Activated CD8-positive, alpha-beta T cell treated with anti-CD3 and anti-CD28 coated beads, Interleukin-2, amount 10 ng/mL, durations not matched to agents 7 days and 5 days (primary cell): ENCODE results near the gene TNFAIP3. TPM values are rescaled to one million over a fixed set of nuclear protein-coding genes. Genes with fewer than 3 reads are reported as not detected.

ENCODE experiments used
- ATAC-seq: fragments of 150-1000 bp; cut with Tn5 transposase; one replicate; pipeline ENCODE4 v1.10.0; 2021; ENCODE audit warnings: moderate library complexity
- CTCF ChIA-PET: fragments of 350-600 bp; sonication (Branson Sonifier 250); formaldehyde crosslinking; loops from one replicate; lab custom pipeline; 2021; ENCODE audit warnings: antibody characterized with exemption; lab: Charles Lee
- POLR2A ChIA-PET: fragments of 350-600 bp; sonication (Branson Sonifier 250); formaldehyde crosslinking; loops from one replicate; lab custom pipeline; 2021; ENCODE audit warnings: antibody characterized with exemption; lab: Charles Lee
- DNase-seq: peaks from one replicate; pipeline ENCODE4 v3.0.0-alpha.2; 2020
- H3K27ac Mint-ChIP-seq: one replicate; pipeline ENCODE4 v1.8.0; 2021; ENCODE audit warnings: mild to moderate bottlenecking, mixed read lengths
- H3K27me3 Mint-ChIP-seq: one replicate; pipeline ENCODE4 v1.8.0; 2021; ENCODE audit warnings: low read depth, mixed read lengths
- H3K36me3 Mint-ChIP-seq: one replicate; pipeline ENCODE4 v1.8.0; 2021; ENCODE audit warnings: low read depth, mixed read lengths
- H3K4me1 Mint-ChIP-seq: one replicate; pipeline ENCODE4 v1.8.0; 2021; ENCODE audit warnings: low read depth, mixed read lengths
- H3K4me3 Mint-ChIP-seq: one replicate; pipeline ENCODE4 v1.8.0; 2021; ENCODE audit warnings: mild to moderate bottlenecking, mixed read lengths
- H3K9me3 Mint-ChIP-seq: one replicate; pipeline ENCODE4 v1.8.0; 2022; ENCODE audit warnings: mixed read lengths; ENCODE audit not compliant: insufficient read depth
- total RNA-seq, 2 experiments: library from RNA; stranded (reverse); gene quantifications; one replicate each; pipeline ENCODE4 v1.2.3, GENCODE V29; 2021

The TNFAIP3 gene
- total RNA-seq, 2 experiments from 2014 or later, result 29.6 to 34.5 TPM

GRCh38 chr6:137913996-137914529 is 47.0 kb downstream of the TNFAIP3 start:
- CTCF ChIA-PET, result interaction anchor here (1.5 kb wide), 1 partner anchor 25 kb away, joined by 8 read pairs; no protein-coding TSS in a partner anchor

GRCh38 chr6:137914530-137915193 is 47.6 kb downstream of the TNFAIP3 start:
- CTCF ChIA-PET, result interaction anchor here (1.5 kb wide), 1 partner anchor 24 kb away, joined by 8 read pairs; no protein-coding TSS in a partner anchor

More at GRCh38 chr6:137913996-137914529, 47.0 kb downstream of the TNFAIP3 start:
- ATAC-seq (no peak), DNase-seq (no peak)
- peaks cover 21% of the 10 kb centered on the region for H3K4me1 Mint-ChIP-seq
- no peaks in the 10 kb centered on the region for H3K27me3 Mint-ChIP-seq
- H3K9me3 Mint-ChIP-seq, result peaks cover 7% of the 10 kb centered on the region
- POLR2A ChIA-PET, result no interaction called here
- no peak overlapping the region for H3K27ac Mint-ChIP-seq
- H3K4me3 Mint-ChIP-seq, result no peak overlapping the region
- peaks cover 5% of the 10 kb centered on the region for H3K36me3 Mint-ChIP-seq

GRCh38 chr6:137915790-137916189 is 48.7 kb downstream of the TNFAIP3 start:
- Mint-ChIP-seq H3K4me3 (no peak overlapping the region), H3K4me1 (peaks cover 6% of the 10 kb centered on the region), H3K27ac (no peak overlapping the region), H3K36me3 (peaks cover 5% of the 10 kb centered on the region), H3K9me3 (peaks cover 7% of the 10 kb centered on the region), H3K27me3 (no peaks in the 10 kb centered on the region)
- ChIA-PET POLR2A (no interaction called here), CTCF (interaction anchor here (1.0 to 3.5 kb wide), 2 partner anchors 18 to 24 kb away, joined by 4 to 10 read pairs; no protein-coding TSS in a partner anchor)
- DNase-seq (no peak), ATAC-seq (no peak)

More at GRCh38 chr6:137914530-137915193, 47.6 kb downstream of the TNFAIP3 start:
- Mint-ChIP-seq H3K9me3 (peaks cover 7% of the 10 kb centered on the region), H3K36me3 (peaks cover 5% of the 10 kb centered on the region), H3K27ac (no peak overlapping the region), H3K4me3 (no peak overlapping the region), H3K27me3 (no peaks in the 10 kb centered on the region), H3K4me1 (peaks cover 15% of the 10 kb centered on the region)
- no peak for ATAC-seq
- DNase-seq, result no peak
- POLR2A ChIA-PET, result no interaction called here

- peaks cover 7% of the 10 kb centered on the region for H3K9me3 Mint-ChIP-seq
- DNase-seq (no peak), ATAC-seq (no peak)
- peaks cover 5% of the 10 kb centered on the region for H3K36me3 Mint-ChIP-seq
- H3K4me1 Mint-ChIP-seq, result peaks cover 2% of the 10 kb centered on the region
- no peak overlapping the region for H3K4me3 Mint-ChIP-seq
- ChIA-PET POLR2A (interaction anchor here (1.3 kb wide), 1 partner anchor 9 kb away, joined by 3 read pairs; no protein-coding TSS in a partner anchor), CTCF (interaction anchor here (0.5 to 3.5 kb wide), 2 partner anchors 22 to 423 kb away, joined by 3 to 10 read pairs; no protein-coding TSS in a partner anchor)
- H3K27me3 Mint-ChIP-seq, result no peaks in the 10 kb centered on the region
- no peak overlapping the region for H3K27ac Mint-ChIP-seq
Measured at GRCh38 chr6:137917551-137918325, 50.7 kb downstream of the TNFAIP3 start.

GRCh38 chr6:137919502-137919823 is 52.4 kb downstream of the TNFAIP3 start:
- H3K9me3 Mint-ChIP-seq, result no peaks in the 10 kb centered on the region
- ChIA-PET POLR2A (interaction anchor here (1.3 kb wide), 1 partner anchor 8 kb away, joined by 3 read pairs; no protein-coding TSS in a partner anchor), CTCF (interaction anchor here (0.6 to 2.3 kb wide), 5 partner anchors 8 to 53 kb away, joined by 3 to 9 read pairs (median 4); no protein-coding TSS in a partner anchor)
- no peak overlapping the region for H3K4me3 Mint-ChIP-seq
- no peak for ATAC-seq
- no peak for DNase-seq
- no peak overlapping the region for H3K27ac Mint-ChIP-seq
- no peaks in the 10 kb centered on the region for H3K36me3 Mint-ChIP-seq
- H3K27me3 Mint-ChIP-seq, result no peaks in the 10 kb centered on the region
- peaks cover 2% of the 10 kb centered on the region for H3K4me1 Mint-ChIP-seq

- Mint-ChIP-seq H3K36me3 (no peaks in the 10 kb centered on the region), H3K4me3 (no peak overlapping the region), H3K9me3 (no peaks in the 10 kb centered on the region), H3K4me1 (peaks cover 3% of the 10 kb centered on the region), H3K27me3 (no peaks in the 10 kb centered on the region), H3K27ac (no peak overlapping the region)
- ChIA-PET POLR2A (interaction anchor here (0.9 to 1.3 kb wide), 2 partner anchors 9 kb away, joined by 3 read pairs; no protein-coding TSS in a partner anchor), CTCF (interaction anchor here (0.6 to 2.3 kb wide), 6 partner anchors 9 to 54 kb away, joined by 3 to 10 read pairs (median 4); no protein-coding TSS in a partner anchor)
- DNase-seq (no peak), ATAC-seq (no peak)
Measured at GRCh38 chr6:137919837-137920730, 53.0 kb downstream of the TNFAIP3 start.

- Mint-ChIP-seq H3K27ac (no peak overlapping the region), H3K9me3 (no peaks in the 10 kb centered on the region), H3K27me3 (no peaks in the 10 kb centered on the region), H3K4me1 (peaks cover 21% of the 10 kb centered on the region), H3K36me3 (no peaks in the 10 kb centered on the region), H3K4me3 (no peak overlapping the region)
- POLR2A ChIA-PET, result interaction anchor here (1.0 kb wide), 1 partner anchor 11 kb away, joined by 3 read pairs; no protein-coding TSS in a partner anchor
- CTCF ChIA-PET, result interaction anchor here (2.3 kb wide), 1 partner anchor 18 kb away, joined by 10 read pairs; no protein-coding TSS in a partner anchor
- ATAC-seq (no peak), DNase-seq (no peak)
Measured at GRCh38 chr6:137921823-137922222, 54.8 kb downstream of the TNFAIP3 start.

- CTCF ChIA-PET, result interaction anchor here (1.0 to 1.5 kb wide), 7 partner anchors 10 to 62 kb away, joined by 3 to 6 read pairs (median 4); partner anchors contain the start of gene TNFAIP3
- Mint-ChIP-seq H3K36me3 (peaks cover under 1% of the 10 kb centered on the region), H3K27ac (no peak overlapping the region), H3K4me1 (peaks cover 43% of the 10 kb centered on the region), H3K4me3 (no peak overlapping the region), H3K27me3 (no peaks in the 10 kb centered on the region), H3K9me3 (no peaks in the 10 kb centered on the region)
- POLR2A ChIA-PET, result interaction anchor here (0.6 kb wide), 1 partner anchor 56 kb away, joined by 3 read pairs; no protein-coding TSS in a partner anchor
- no peak for DNase-seq
- no peak for ATAC-seq
Measured at GRCh38 chr6:137923866-137924653, 57.0 kb downstream of the TNFAIP3 start.

GRCh38 chr6:137925141-137925698 is 58.2 kb downstream of the TNFAIP3 start:
- DNase-seq (no peak), ATAC-seq (no peak)
- no peak overlapping the region for H3K4me3 Mint-ChIP-seq
- no peak overlapping the region for H3K27ac Mint-ChIP-seq
- H3K36me3 Mint-ChIP-seq, result peaks cover 2% of the 10 kb centered on the region
- CTCF ChIA-PET, result interaction anchor here (0.9 to 3.8 kb wide), 11 partner anchors 12 to 228 kb away, joined by 3 to 49 read pairs (median 7); partner anchors contain the start of gene TNFAIP3
- H3K27me3 Mint-ChIP-seq, result no peaks in the 10 kb centered on the region
- POLR2A ChIA-PET, result interaction anchor here (0.7 to 1.4 kb wide), 2 partner anchors 19 to 52 kb away, joined by 3 to 5 read pairs; no protein-coding TSS in a partner anchor
- no peaks in the 10 kb centered on the region for H3K9me3 Mint-ChIP-seq
- peaks cover 45% of the 10 kb centered on the region for H3K4me1 Mint-ChIP-seq
